ENCODE data around the gene DDIT3.

The DDIT3 gene

GRCh38 chr12:57477710-57478681, 42.3 kb downstream of the DDIT3 start:
- H3K27me3 ChIP-seq (ENCODE audit: control insufficient read depth, insufficient read depth, low read length) = peaks cover 25% of the 10 kb centered on the region
- peak overlapping the region; percentile 21 for H3K27ac ChIP-seq (ENCODE audit: low read depth, low read length)
- H3K4me3 ChIP-seq (ENCODE audit: low read length) = peak overlapping the region; percentile 55
- H3K36me3 ChIP-seq (ENCODE audit: control insufficient read depth, insufficient read depth, low read length) = peaks cover 7% of the 10 kb centered on the region
- peak overlapping the region; percentile 60 for H3K9ac ChIP-seq (ENCODE audit: low read length)
- H3K4me1 ChIP-seq (ENCODE audit: control insufficient read depth, insufficient read depth, low read length) = peaks cover 2% of the 10 kb centered on the region

- Histone ChIP-seq H3K36me3 (ENCODE audit: control insufficient read depth, insufficient read depth, low read length) (peaks cover 7% of the 10 kb centered on the region), H3K9ac (ENCODE audit: low read length) (peak overlapping the region; percentile 27), H3K4me3 (ENCODE audit: low read length) (peak overlapping the region; percentile 55), H3K4me1 (ENCODE audit: control insufficient read depth, insufficient read depth, low read length) (peaks cover 2% of the 10 kb centered on the region), H3K27ac (ENCODE audit: low read depth, low read length) (no peak overlapping the region), H3K27me3 (ENCODE audit: control insufficient read depth, insufficient read depth, low read length) (peaks cover 25% of the 10 kb centered on the region)
Observed at GRCh38 chr12:57476993-57477709, 43.2 kb downstream of the DDIT3 start.

- peaks cover 7% of the 10 kb centered on the region for H3K36me3 ChIP-seq (ENCODE audit: control insufficient read depth, insufficient read depth, low read length)
- no peak overlapping the region for H3K9ac ChIP-seq (ENCODE audit: low read length)
- H3K4me3 ChIP-seq (ENCODE audit: low read length) = peak overlapping the region; percentile 55
- peaks cover 2% of the 10 kb centered on the region for H3K4me1 ChIP-seq (ENCODE audit: control insufficient read depth, insufficient read depth, low read length)
- peaks cover 25% of the 10 kb centered on the region for H3K27me3 ChIP-seq (ENCODE audit: control insufficient read depth, insufficient read depth, low read length)
- H3K27ac ChIP-seq (ENCODE audit: low read depth, low read length) = no peak overlapping the region
Observed at GRCh38 chr12:57476162-57476992, 43.9 kb downstream of the DDIT3 start.

GRCh38 chr12:57475271-57476161, 44.8 kb downstream of the DDIT3 start:
- peaks cover 2% of the 10 kb centered on the region for H3K4me1 ChIP-seq (ENCODE audit: control insufficient read depth, insufficient read depth, low read length)
- no peak overlapping the region for H3K9ac ChIP-seq (ENCODE audit: low read length)
- H3K4me3 ChIP-seq (ENCODE audit: low read length) = peak overlapping the region; percentile 55
- no peak overlapping the region for H3K27ac ChIP-seq (ENCODE audit: low read depth, low read length)
- peaks cover 25% of the 10 kb centered on the region for H3K27me3 ChIP-seq (ENCODE audit: control insufficient read depth, insufficient read depth, low read length)
- H3K36me3 ChIP-seq (ENCODE audit: control insufficient read depth, insufficient read depth, low read length) = peaks cover 7% of the 10 kb centered on the region

GRCh38 chr12:57474862-57475261, 45.5 kb downstream of the DDIT3 start:
- Histone ChIP-seq H3K27ac (ENCODE audit: low read depth, low read length) (no peak overlapping the region), H3K36me3 (ENCODE audit: control insufficient read depth, insufficient read depth, low read length) (peaks cover 7% of the 10 kb centered on the region), H3K4me3 (ENCODE audit: low read length) (no peak overlapping the region), H3K4me1 (ENCODE audit: control insufficient read depth, insufficient read depth, low read length) (peaks cover 2% of the 10 kb centered on the region), H3K9ac (ENCODE audit: low read length) (no peak overlapping the region), H3K27me3 (ENCODE audit: control insufficient read depth, insufficient read depth, low read length) (peaks cover 25% of the 10 kb centered on the region)

- Histone ChIP-seq H3K4me3 (ENCODE audit: low read length) (no peak overlapping the region), H3K27me3 (ENCODE audit: control insufficient read depth, insufficient read depth, low read length) (peaks cover 25% of the 10 kb centered on the region), H3K27ac (ENCODE audit: low read depth, low read length) (no peak overlapping the region), H3K9ac (ENCODE audit: low read length) (no peak overlapping the region), H3K4me1 (ENCODE audit: control insufficient read depth, insufficient read depth, low read length) (peaks cover 2% of the 10 kb centered on the region), H3K36me3 (ENCODE audit: control insufficient read depth, insufficient read depth, low read length) (peaks cover 7% of the 10 kb centered on the region)
Observed at GRCh38 chr12:57474430-57474829, 45.9 kb downstream of the DDIT3 start.

- H3K36me3 ChIP-seq (ENCODE audit: control insufficient read depth, insufficient read depth, low read length) = peaks cover 7% of the 10 kb centered on the region
- no peak overlapping the region for H3K4me3 ChIP-seq (ENCODE audit: low read length)
- H3K27me3 ChIP-seq (ENCODE audit: control insufficient read depth, insufficient read depth, low read length) = peaks cover 25% of the 10 kb centered on the region
- no peak overlapping the region for H3K27ac ChIP-seq (ENCODE audit: low read depth, low read length)
- H3K4me1 ChIP-seq (ENCODE audit: control insufficient read depth, insufficient read depth, low read length) = peaks cover 2% of the 10 kb centered on the region
- H3K9ac ChIP-seq (ENCODE audit: low read length) = no peak overlapping the region
Observed at GRCh38 chr12:57473886-57474285, 46.4 kb downstream of the DDIT3 start.

- no peak overlapping the region for H3K4me3 ChIP-seq (ENCODE audit: low read length)
- no peak overlapping the region for H3K9ac ChIP-seq (ENCODE audit: low read length)
- no peak overlapping the region for H3K27ac ChIP-seq (ENCODE audit: low read depth, low read length)
- H3K36me3 ChIP-seq (ENCODE audit: control insufficient read depth, insufficient read depth, low read length) = peaks cover 7% of the 10 kb centered on the region
- peaks cover 2% of the 10 kb centered on the region for H3K4me1 ChIP-seq (ENCODE audit: control insufficient read depth, insufficient read depth, low read length)
- H3K27me3 ChIP-seq (ENCODE audit: control insufficient read depth, insufficient read depth, low read length) = peaks cover 25% of the 10 kb centered on the region
Observed at GRCh38 chr12:57473392-57473791, 46.9 kb downstream of the DDIT3 start.

- Histone ChIP-seq H3K27ac (ENCODE audit: low read depth, low read length) (no peak overlapping the region), H3K36me3 (ENCODE audit: control insufficient read depth, insufficient read depth, low read length) (peaks cover 7% of the 10 kb centered on the region), H3K4me3 (ENCODE audit: low read length) (no peak overlapping the region), H3K4me1 (ENCODE audit: control insufficient read depth, insufficient read depth, low read length) (peaks cover 2% of the 10 kb centered on the region), H3K27me3 (ENCODE audit: control insufficient read depth, insufficient read depth, low read length) (peaks cover 25% of the 10 kb centered on the region), H3K9ac (ENCODE audit: low read length) (no peak overlapping the region)
Observed at GRCh38 chr12:57472391-57472790, 47.9 kb downstream of the DDIT3 start.

GRCh38 chr12:57471661-57472060, 48.7 kb downstream of the DDIT3 start:
- H3K27ac ChIP-seq (ENCODE audit: low read depth, low read length) = no peak overlapping the region
- no peak overlapping the region for H3K4me3 ChIP-seq (ENCODE audit: low read length)
- H3K4me1 ChIP-seq (ENCODE audit: control insufficient read depth, insufficient read depth, low read length) = peaks cover 2% of the 10 kb centered on the region
- H3K27me3 ChIP-seq (ENCODE audit: control insufficient read depth, insufficient read depth, low read length) = peaks cover 20% of the 10 kb centered on the region
- H3K9ac ChIP-seq (ENCODE audit: low read length) = no peak overlapping the region
- peaks cover 7% of the 10 kb centered on the region for H3K36me3 ChIP-seq (ENCODE audit: control insufficient read depth, insufficient read depth, low read length)

GRCh38 chr12:57470970-57471656, 49.2 kb downstream of the DDIT3 start:
- peaks cover 2% of the 10 kb centered on the region for H3K4me1 ChIP-seq (ENCODE audit: control insufficient read depth, insufficient read depth, low read length)
- H3K4me3 ChIP-seq (ENCODE audit: low read length) = no peak overlapping the region
- peaks cover 7% of the 10 kb centered on the region for H3K36me3 ChIP-seq (ENCODE audit: control insufficient read depth, insufficient read depth, low read length)
- no peak overlapping the region for H3K9ac ChIP-seq (ENCODE audit: low read length)
- H3K27me3 ChIP-seq (ENCODE audit: control insufficient read depth, insufficient read depth, low read length) = peaks cover 15% of the 10 kb centered on the region
- H3K27ac ChIP-seq (ENCODE audit: low read depth, low read length) = no peak overlapping the region

Data from rectal smooth muscle tissue (tissue), 1 donor.